ENCODE data around the gene DCUN1D1. TPM values are rescaled to one million over a fixed set of nuclear protein-coding genes. Genes with fewer than 3 reads are reported as not detected.

DCUN1D1 gene
- total RNA-seq, 3 donors from 2014 or later, result 37.5 to 62.0 (median 40.5) TPM

- no peaks in the 10 kb centered on the region for H3K4me1 ChIP-seq (ENCODE audit: low read depth)
- DNase-seq (no peak), ATAC-seq (no peak)
- H3K9me3 ChIP-seq, result no peaks in the 10 kb centered on the region
- intact Hi-C loops (cut with DNase I, micrococcal nuclease), result no loop called here
- no peak for TF ChIP-seq CTCF (IDR thresholded peaks at IDR 0.05)
- H3K4me3 ChIP-seq, result no peak overlapping the region
- peaks cover 4% of the 10 kb centered on the region for H3K36me3 ChIP-seq (ENCODE audit: low read depth)
Observed at GRCh38 chr3:183018421-183019192, 38.3 kb upstream of the DCUN1D1 start.

GRCh38 chr3:183015185-183015584 is 34.8 kb upstream of the DCUN1D1 start:
- ATAC-seq (no peak), DNase-seq (no peak)
- intact Hi-C loops (cut with DNase I, micrococcal nuclease), result no loop called here
- peaks cover 4% of the 10 kb centered on the region for H3K36me3 ChIP-seq (ENCODE audit: low read depth)
- no peaks in the 10 kb centered on the region for H3K4me1 ChIP-seq (ENCODE audit: low read depth)
- no peak for TF ChIP-seq CTCF (IDR thresholded peaks at IDR 0.05)
- no peak overlapping the region for H3K4me3 ChIP-seq
- H3K9me3 ChIP-seq, result no peaks in the 10 kb centered on the region

GRCh38 chr3:183013856-183014255 is 33.5 kb upstream of the DCUN1D1 start:
- Histone ChIP-seq H3K4me3 (no peak overlapping the region), H3K36me3 (ENCODE audit: low read depth) (peaks cover 4% of the 10 kb centered on the region), H3K4me1 (ENCODE audit: low read depth) (no peaks in the 10 kb centered on the region), H3K9me3 (no peaks in the 10 kb centered on the region)
- intact Hi-C loops (cut with DNase I, micrococcal nuclease), result no loop called here
- DNase-seq (no peak), ATAC-seq (no peak)
- no peak for TF ChIP-seq CTCF (IDR thresholded peaks at IDR 0.05)

- H3K36me3 ChIP-seq (ENCODE audit: low read depth), result peaks cover 4% of the 10 kb centered on the region
- no peak for ATAC-seq
- intact Hi-C loops (cut with DNase I, micrococcal nuclease), result no loop called here
Observed at GRCh38 chr3:183013074-183013473, 32.7 kb upstream of the DCUN1D1 start.

GRCh38 chr3:183008800-183009199 is 28.5 kb upstream of the DCUN1D1 start:
- no peak overlapping the region for H3K4me3 ChIP-seq
- no peak for TF ChIP-seq CTCF (IDR thresholded peaks at IDR 0.05)
- ATAC-seq, result no peak
- H3K36me3 ChIP-seq (ENCODE audit: low read depth), result no peaks in the 10 kb centered on the region
- no peak for DNase-seq
- intact Hi-C loops (cut with DNase I, micrococcal nuclease), result no loop called here
- no peaks in the 10 kb centered on the region for H3K9me3 ChIP-seq
- H3K4me1 ChIP-seq (ENCODE audit: low read depth), result no peaks in the 10 kb centered on the region

More at GRCh38 chr3:183013074-183013473, 32.7 kb upstream of the DCUN1D1 start:
- no peak for DNase-seq
- Histone ChIP-seq H3K4me1 (ENCODE audit: low read depth) (no peaks in the 10 kb centered on the region), H3K4me3 (no peak overlapping the region), H3K9me3 (no peaks in the 10 kb centered on the region)
- TF ChIP-seq CTCF (IDR thresholded peaks at IDR 0.05), result no peak

All from mucosa of descending colon (tissue), 3 donors.